Fibroblast of skin of right quadriceps (primary cell): ENCODE results near the gene WDR33.
A peak's percentile ranks its signal among the peaks of the same experiment; 100 is the strongest.
"Not testable (repeated sequence)": the region's sequence is repeated elsewhere in the genome, so short reads cannot be mapped to it uniquely, and the experiment has no call there.

ENCODE experiments used
- DNase-seq: peaks from one replicate; pipeline ENCODE4 v3.0.0-alpha.2; 2013

The WDR33 gene

DNA sequence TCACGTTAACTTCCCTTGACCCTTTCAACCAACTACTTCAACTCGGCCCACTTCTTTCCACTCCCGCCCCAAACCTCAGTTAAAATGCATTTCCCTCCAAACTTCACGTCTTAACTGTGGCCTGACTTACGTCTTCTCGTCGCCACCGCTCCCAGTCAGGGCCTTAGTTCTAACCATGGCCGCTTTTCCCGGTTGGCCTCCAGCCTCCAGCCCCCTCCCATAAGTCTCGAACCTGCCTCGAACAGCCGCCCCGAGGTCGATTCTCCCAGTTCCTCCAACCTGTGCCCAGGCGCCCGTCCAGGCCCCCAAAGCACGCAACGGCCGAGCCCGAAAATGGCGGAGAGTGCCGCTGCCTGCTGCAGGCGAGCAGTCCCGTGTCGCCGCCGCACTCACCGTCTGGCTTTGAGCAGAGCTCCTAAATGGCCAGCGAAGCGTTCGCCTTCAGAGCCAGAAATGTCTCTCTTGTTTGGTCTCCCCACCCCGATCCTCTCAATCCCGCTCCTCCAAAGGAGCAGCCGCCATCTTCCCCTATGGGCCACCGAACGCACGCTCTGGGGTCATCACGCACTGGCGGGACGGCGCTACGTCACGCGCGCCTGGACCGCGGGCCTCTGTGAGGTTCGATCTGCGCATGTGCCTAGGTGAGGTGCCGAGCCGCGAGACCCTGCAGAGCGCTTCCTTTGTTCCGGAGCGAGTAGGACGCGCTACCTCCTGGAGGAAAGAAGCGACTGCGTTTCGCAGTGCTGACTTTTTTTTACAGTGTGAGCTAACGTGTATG, at the start of gene WDR33:
Gene WDR33, minus strand, starts transcription at position 553 of the 778 bp plus-strand sequence. CDS start 40,190 bp downstream, outside the sequence.
- DNase-seq: peak; percentile 87

DNA sequence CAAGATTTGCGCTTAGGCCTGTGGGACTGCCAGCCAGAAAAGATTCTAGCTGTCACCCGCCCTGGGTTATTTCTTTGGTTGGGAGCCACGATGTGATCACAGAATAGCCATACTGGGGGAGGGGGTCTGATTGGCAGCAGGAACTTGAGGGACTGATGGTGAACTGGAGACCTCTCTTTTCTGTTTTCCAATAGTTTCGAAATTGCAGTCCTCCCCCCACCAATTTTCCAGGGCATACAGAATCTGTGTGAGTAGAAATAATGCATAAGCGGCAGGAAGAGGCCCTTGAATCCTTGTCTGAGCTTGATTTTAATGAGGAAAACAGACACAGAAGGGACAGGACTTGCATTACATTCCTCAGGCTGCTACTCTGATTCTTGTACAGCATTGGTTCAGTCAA, 49.2 kb upstream of the WDR33 start:
- DNase-seq: no peak

DNA sequence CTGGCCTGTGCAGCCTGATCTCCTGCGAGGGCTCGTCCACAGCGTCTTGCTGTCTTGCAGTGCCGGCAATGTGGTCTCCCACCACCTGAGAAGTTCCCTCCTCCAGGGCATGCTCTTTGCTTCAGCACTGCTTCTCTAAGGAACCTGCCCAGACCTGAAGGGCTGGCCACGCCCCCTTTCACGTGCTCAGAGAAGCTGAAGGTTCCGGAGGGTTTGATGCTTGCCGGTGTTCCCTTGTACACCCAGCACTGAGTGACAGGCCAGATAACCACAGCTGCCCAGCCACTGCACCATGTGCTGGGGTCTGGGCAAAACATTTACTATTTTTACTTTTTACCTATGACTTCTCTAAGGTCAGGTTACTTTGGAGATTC, 48.7 kb upstream of the WDR33 start:
- DNase-seq: no peak

DNA sequence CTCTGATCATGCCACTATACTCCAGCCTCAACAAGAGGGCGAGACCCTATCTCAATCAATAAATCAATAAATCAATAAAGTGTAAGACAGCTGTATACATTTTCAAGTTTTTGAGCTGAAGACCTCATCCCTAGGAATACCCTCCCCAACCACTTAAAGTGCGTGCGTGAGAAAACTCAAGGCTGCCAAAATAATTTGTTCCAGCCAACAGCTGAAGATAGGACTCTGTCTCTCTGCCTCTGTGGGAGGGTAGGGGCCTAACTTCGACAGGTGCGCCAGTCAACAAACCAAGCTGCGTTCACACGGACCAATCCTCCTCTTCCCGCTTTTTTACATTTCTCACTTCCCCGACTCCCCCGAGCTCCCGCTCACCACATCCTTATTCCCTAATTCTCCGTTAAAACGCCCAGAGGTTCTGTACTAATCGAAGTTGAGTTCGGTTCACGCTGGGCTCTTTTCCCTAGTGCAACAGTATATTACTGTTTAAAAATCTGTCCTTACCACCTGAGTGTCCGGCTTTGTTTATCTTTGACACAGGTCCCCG, 46.4 kb upstream of the WDR33 start:
- DNase-seq: peak; percentile 8

DNA sequence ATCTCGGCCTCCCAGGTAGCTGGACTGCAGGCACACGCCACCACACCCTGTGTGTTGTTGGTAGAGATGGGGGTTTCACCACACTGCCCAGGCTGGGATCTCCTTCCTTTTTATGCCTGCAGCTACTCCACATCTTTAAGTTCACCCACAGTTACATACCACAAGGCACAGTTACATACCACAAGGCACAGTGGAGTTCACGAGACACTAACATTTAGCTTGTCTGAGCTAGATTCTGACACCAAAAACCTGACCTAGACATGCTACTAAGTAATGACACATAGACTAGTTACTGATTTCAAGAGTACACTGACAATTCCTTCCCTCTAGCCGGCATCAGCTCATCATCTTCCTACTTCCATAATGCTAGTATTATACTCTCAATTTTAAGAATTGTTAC, 42.7 kb upstream of the WDR33 start:
- DNase-seq: no peak

DNA sequence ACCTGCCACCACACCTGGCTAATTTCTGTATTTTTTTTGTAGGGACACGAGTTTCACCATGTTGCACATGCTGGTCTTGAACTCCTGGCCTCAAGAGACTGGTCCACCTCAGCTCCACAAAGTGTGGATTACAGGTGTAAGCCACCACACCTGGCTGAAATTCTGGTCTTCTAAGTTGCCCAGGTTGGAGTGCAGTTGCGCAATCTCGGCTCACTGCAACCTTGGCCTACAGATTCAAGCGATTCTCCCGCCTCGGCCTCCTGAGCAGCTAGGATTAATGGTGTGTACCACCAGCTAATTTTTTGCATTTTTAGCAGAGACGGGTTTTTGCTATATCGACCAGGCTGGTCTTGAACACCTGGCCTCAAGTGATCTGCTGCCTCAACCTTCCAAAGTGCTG, 41.4 kb upstream of the WDR33 start:
- no peak for DNase-seq

DNA sequence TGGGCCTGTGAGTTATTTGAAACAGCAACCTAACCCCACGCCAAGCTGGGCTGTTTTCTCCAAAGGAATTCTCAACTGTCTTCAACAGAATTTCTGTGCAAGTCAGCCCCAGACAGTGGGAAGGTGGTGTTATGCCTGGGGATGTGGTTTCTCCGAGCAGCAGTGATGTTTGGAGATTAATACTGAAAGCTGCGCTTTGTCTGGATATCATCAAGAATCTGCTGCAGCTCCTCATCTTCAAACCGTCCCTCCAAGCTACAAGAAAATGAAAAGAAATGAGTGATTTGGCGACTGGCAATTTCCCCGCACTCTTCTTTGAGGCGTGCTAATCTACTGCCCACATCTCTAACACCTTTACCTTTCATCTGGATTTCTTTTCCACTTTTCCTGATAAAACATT, 37.0 kb upstream of the WDR33 start:
- no peak for DNase-seq

DNA sequence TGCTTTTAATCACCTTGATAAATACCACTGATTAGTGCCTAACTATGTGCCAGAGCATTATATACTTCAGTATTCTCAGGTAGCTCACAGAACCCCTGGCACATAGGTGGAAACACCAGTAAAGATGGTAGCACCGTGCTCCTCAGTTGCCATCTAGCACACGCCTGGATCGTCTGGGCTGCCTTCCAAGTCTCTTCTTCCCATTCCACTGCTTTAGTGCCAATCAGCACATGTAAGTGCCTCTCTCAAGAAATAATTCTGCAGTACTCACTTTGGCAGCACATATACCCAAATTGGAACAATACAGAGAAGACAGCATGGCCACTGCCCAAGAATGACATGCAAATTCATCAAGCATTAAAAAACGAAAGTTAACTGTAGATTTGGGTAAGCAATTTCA, 34.0 kb upstream of the WDR33 start:
- DNase-seq: no peak

DNA sequence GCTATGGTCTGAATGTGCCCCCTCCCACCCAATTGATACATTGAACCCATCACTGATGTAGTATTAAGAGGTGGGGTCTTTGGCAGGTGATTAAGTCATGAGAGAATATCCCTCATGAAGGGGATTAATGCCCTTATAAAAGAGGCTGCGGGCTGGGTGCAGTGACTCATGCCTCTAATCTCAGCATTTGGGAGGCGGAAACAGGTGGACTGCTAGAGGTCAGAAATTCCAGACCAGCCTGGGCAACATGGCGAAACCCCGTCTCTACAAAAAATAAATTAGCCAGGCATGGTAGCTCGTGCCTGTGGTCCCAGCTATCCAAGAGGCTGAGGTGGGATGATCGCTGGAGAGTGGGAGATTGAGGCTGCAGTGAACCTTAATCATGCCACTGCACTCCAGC, 32.7 kb upstream of the WDR33 start:
- no peak for DNase-seq

DNA sequence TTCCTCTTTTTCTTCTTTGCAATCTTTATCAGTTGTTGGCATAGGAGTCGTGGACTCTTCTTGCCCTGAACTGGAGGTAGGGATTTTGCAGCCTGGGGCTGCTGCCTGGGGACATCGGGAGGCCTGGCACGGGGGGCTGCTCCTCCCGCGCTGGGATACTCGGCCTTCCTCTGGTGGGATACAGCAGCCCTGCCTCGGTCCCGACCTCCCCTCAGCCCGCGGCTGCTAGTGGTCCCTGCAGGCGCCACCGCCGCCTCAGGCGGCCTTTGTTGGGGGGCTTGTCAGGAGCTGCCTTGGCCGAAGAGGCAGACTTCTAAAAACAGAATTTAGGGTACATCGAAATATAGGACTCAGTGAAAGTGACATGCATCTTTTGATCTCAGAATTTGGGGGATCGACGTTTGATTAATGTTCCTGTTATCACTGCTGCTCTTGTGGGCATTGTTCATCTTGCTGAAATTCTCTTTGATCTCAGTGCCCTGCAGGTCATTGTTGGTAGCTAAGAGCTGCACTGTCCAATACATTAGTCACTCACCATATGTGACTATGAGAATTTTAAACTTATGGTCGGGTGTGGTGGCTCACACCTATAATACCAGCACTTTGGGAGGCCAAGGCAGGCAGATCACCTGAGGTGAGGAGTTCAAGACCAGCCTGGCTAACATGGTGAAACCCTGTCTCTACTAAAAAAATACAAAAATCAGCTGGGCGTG, 30.7 kb upstream of the WDR33 start:
- DNase-seq: no peak

DNA sequence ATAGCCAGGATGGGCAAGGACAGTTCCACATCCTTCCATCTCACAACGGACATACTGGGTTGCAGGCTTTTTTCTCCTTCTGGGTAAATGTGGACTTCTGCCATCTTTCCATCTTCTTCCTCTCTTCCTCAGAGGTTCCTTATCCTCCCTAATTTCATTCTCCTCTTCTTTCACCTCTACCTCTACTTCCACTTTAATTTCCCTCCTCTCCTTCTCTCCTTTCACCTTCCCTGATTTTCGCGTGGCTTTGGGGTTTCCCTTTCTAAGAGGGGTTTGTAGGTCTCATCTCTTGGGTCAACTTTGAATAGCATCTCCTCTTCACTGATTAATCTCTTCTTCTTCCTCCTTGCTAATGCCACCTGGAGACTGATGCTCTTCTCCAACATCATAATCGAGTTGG, 29.9 kb upstream of the WDR33 start:
- no peak for DNase-seq

DNA sequence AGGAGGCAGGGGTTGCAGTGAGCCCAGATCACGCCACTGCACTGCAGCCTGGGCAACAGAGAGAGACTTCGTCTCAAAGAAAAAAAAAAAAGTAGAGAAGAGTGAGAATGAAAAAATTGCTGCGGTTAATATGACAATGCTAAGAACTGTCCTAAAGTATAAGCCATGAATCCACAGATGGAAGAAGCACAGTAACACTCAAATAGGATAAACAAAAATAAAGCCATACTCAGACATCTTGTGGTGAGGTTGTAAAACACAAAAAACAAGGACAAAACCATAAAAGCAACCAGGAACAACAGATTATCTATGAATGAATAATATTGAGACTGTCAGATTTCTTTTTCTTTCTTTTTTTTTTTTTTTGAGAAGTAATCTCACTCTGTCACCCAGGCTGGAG, 24.0 kb upstream of the WDR33 start:
- DNase-seq: no peak

DNA sequence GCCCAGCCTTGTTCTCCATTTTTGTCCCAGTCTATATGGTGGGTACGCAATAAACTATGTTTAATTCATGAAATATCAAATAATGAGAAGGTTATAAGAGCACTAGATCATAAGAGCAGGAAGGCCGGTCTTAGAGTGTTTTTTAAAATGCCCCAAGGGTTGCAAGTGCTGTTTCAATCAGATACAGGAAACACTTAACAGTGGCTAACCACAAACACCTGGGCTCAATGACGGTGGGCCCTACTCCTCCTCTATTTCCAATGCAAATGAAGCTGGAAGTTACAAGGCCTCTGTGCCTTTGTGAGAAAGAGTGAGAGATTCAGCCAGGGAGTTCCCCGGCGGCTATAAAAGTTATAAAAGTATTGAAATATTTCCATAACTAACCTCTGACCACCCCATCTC, 18.9 kb upstream of the WDR33 start:
- DNase-seq: no peak

DNA sequence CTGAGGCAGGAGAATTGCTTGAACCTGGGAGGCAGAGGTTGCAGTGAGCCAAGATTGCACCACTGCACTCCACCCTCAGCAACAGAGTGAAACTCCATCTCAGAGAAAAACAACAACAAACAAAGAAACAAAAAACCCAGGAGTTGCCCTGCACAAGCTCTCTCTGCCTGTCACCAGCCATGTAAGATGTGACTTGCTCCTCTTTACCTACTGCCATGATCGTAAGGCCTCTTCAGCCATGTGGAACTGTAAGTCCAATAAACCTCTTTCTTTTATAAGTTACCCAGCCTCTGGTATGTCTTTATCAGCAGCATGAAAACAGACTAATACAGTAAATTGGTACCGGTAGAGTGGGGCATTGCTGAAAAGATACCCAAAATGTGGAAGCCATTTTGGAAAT, 15.7 kb upstream of the WDR33 start:
- DNase-seq: not testable (repeated sequence)

DNA sequence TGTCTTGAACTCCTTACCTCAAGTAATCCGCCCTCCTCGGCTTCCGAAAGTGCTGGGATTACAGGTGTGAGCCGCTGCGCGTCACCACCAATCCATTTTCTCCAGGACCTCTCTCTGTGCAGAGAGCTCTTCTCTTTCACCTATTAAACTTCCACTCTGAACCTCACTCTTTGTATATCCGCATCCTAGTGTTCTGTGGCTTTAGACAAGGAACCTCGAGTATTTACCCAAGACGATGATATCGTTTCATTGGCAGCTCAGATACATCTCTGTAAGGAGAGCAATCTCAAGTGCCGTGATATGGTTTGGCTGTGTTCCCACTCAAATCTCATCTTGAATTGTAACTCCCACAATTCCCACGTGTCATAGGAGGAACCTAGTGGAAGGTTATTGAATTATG, 15.1 kb upstream of the WDR33 start:
- no peak for DNase-seq

DNA sequence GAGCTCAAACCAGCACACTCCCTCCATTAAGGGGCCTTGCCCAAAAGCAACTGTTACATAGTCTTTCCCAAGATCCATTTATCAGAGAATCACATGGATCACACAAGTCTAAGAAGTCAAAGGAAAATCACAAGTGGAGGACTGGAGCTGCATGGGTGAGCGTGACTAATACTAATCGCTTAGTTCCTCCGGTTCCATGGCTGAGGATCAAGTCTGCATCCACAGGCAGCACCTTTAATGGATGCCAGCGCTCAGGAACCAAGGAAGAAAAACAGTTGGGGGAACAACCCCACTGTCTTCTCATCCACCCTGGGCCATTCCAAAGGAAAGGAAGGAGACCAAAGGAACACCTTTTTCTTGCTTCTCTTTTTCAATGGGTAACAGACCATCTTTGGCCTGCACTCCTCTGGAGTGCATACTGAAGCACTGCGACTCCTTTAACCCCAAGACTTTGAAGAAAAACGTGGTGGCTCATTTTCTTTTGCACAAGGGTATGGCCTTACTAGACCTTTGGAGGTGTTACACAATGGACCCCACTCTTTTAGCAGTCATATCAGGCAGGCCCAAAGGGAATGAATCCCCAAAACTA, 9.2 kb upstream of the WDR33 start:
- DNase-seq: no peak

DNA sequence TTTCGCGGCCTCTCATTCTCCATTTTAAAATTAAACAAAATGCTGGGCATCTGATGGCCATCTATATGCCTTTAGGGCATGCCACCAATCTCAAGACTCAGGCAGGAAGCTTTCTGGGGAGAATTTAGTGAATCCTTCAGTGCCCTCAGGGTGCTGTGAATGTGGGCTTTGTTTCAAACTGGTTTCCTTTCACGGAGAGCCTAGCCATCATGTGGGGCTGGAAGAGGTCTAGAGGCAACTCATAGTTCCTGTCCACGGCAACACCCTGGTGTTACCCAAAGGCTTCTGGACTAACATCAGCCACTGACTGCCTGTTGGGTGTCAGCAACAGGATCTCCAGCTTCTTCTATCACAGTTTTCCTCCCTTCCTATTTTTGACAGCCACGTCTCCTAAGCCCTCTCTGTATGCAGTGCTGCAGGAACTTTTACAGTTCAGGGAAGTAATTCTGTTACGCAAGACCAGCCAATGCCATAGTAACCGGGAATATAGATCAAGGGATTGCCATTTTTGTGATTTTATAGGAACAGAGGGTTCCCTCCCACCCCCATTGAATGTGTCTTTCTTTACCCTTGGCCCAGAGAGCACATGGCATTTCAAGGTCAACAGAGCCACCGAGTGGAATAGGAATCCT, 7.9 kb upstream of the WDR33 start:
- no peak for DNase-seq

DNA sequence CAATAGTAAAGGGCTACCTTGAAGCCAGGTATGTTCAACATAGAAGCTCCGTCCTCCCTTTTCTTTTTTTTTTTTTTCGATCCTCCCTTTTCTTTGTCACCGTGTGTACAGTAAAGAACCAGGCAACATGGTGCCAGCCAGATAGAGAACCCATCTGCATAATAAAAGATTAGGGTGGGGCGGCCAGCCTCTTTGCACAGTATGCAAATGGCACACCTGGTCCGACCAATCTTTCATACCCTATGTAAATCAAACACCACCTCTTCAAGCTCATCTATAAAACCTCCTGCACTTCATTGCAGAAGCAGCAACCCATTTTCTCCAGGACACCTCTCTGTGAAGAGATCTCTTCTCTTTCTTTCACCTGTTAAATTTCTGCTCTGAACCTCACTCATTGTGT, 7.3 kb upstream of the WDR33 start:
- DNase-seq: no peak

DNA sequence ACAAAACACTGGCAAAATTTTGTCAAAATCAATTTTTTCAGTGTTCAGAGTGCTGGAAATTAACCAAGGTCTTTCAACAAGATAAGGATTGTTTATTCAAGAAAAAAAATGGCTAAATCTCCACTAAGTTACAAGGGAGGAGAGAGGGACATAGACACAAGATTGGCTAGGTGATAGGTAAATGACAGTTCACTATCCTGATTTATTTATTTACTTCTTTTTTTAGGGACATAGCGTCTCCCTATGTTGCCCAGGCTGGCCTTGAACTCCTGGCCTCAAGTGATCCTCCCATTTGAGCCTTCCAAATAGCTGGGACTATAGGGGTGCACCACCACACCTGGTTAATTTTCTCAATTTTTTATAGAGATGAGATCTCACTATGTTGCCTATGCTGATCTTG, 3.7 kb upstream of the WDR33 start:
- no peak for DNase-seq

DNA sequence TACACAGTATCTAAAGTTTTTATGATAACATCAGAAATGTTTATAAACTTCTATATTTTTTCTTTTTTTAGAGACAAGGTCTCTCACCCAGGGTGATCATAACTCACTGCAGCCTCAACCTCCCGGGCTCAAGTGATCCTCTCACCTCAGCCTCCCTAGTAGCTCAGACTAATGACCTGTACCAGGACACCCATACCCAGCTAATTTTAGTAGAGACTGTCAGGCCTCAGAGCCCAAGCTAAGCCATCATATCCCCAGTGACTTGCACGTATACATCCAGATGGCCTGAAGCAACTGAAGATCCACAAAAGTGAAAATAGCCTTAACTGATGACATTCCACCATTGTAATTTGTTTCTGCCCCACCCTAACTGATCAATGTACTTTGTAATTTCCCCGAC, 1.5 kb upstream of the WDR33 start:
- not testable (repeated sequence) for DNase-seq

DNA sequence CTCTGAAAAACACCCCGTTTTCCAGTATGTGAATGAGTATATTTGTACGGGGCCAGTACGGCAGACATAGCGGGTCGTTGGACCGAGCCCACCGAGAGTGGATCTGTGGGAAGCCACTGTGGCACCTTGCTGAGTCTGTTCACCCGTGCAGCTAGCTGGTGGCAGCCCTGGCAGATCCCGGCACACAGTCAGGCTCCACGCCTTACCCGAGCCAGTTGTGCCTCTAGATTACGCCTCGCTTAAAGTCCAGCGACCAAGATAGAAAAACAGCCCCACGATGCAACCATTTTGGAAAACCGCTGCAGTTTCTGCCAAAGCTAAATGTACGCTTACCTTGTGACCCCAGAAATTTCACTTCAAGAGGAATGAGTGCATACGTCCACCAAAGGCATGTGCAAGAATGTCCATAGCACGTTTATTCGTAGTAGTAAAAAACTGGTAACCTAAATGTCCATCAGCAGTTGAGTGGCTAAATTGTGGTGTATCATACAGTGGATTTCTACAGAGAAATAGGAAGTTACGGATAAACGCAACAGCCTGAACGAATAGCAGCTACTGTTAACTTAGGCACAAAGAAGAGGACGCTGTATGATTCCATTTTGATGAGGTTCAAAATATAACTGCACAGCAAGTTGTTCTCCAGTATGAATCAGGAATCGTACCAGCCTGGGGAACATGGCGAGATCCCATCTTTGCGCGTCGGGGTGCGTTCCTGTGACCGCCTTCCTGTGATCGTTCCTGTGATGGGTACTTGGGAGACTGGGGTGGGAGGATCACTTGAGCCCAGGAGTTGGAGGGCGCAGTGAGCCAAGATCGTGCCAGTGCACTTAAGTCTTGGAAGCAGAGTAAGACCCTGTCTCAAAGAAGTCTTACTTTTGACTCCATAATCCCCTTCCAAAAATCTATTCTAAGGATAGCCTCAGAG, 688 bp upstream of the WDR33 start:
- DNase-seq: no peak

DNA sequence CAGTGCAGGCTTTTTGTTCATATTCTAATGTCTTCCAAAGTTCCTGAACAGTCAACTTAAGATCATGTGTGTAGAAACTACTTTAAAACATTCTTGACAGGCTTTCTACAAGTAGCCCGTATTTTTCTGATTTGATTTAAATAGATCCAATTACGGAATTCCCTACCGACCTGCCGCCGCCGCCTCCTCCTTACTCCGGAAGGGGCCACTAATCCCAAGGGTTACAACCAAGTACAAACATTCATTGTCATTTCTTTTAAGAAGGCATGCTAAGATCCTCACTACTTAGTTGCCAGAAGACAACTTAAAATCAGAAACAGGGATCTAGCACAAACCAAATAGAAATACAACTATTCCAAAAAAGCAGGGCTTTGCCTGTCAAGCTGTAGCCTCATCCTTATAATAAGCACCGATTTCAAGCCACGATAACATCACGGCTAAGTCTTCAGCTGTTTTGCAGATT, 784 bp downstream of the WDR33 start:
- no peak for DNase-seq
